Measurements from ENCODE around the gene JAZF1.

The JAZF1 gene

DNA sequence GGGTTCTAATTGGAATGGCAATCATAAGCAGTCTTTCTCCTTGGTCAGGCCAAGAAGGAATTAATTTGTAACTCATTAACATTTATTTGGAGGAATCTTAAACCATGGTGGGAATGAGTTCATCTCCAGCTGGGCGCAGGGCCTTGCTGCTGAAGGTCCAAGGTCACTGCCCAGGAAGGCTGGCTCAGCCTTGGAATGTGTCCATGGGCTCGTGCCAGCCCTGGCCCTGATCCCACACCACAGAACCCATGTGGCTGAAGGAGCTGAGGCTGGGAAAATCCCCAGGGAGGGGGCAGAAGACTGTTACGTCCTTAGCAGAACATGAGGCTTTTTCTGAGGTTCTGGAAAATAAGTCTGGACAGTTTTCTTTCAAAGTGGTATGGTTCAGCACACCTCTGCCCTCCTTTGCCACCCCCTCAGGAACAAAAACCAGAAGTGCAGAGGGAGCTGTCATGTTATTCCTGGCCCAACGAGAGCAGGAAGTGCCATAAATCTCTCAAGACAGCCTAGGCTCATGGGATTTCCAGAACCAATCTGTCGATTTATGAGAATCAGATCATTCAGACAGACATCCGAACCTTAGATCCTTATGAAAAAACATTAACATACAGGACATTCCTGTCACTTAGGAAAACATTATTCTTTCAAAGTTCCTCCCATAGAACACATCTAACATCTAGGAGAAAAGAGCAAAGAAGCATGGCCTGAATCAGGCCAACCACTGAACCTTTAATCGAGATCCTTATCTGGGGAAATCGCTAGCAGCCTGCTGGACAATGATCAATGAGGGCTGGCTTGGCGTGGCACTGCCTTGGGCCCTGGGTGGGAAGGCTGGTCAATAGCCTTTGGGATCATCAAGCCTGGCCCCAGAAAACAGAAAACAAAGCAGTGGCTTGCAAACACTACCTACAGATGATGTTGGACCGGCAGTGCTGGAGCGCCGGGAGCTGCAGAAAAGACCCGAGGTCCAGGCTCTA, 306.3 kb downstream of the JAZF1 start:
- no peak overlapping the region for H3K14ac ChIP-seq (ENCODE audit: low read length in 2 of 2)
- no peak overlapping the region for H4K8ac ChIP-seq (ENCODE audit: low read length)
- H2BK12ac ChIP-seq (ENCODE audit: low read length in 2 of 2), result peak overlapping the region in 1 of 2 experiments; percentile 27
- H3K9ac ChIP-seq (ENCODE audit: low read length), result no peak overlapping the region
- no peak overlapping the region for H3K4ac ChIP-seq (ENCODE audit: low read depth in 1 of 2, low read length in 2 of 2)
- H2AFZ ChIP-seq (ENCODE audit: low read depth, low read length), result no peak overlapping the region
- H3K79me1 ChIP-seq (replicated peaks; ENCODE audit: low read length, poor library complexity, severe bottlenecking), result peaks cover 21% of the 10 kb centered on the region
- no peak overlapping the region for H3K4me3 ChIP-seq (ENCODE audit: insufficient read depth in 1 of 2, low read depth in 1 of 2, low read length in 2 of 2)
- H2BK120ac ChIP-seq (ENCODE audit: low read depth, low read length), result no peak overlapping the region
- no peaks in the 10 kb centered on the region for H3K9me3 ChIP-seq (ENCODE audit: control insufficient read depth, low read length)
- 79% methylated on average over 12 of the region's 13 CpGs for WGBS
- H3K36me3 ChIP-seq (ENCODE audit: control insufficient read depth in 1 of 2, insufficient read depth in 2 of 2, low read depth in 1 of 2, low read length in 2 of 2), result no peaks in the 10 kb centered on the region
- peak overlapping the region in 1 of 2 experiments; percentile 56 for H3K23ac ChIP-seq (ENCODE audit: low read length in 2 of 2)
- peak overlapping the region; percentile 38 for H3K4me2 ChIP-seq (ENCODE audit: low read length, poor library complexity, severe bottlenecking)
- peak overlapping the region; percentile 96 for H2AK5ac ChIP-seq (ENCODE audit: low read length, severe bottlenecking)
- peak overlapping the region; percentile 99 for H3K27ac ChIP-seq (ENCODE audit: low read length, poor library complexity, severe bottlenecking)
- H3K18ac ChIP-seq (ENCODE audit: low read depth in 1 of 2, low read length in 2 of 2), result peak overlapping the region in 1 of 2 experiments; percentile 45
- H2BK5ac ChIP-seq (ENCODE audit: low read depth, low read length, poor library complexity, severe bottlenecking), result peak overlapping the region; percentile 76
- DNase-seq, result peak; percentile 42
- H4K91ac ChIP-seq (ENCODE audit: low read length), result no peak overlapping the region
- peaks cover 26% of the 10 kb centered on the region for H3K4me1 ChIP-seq (ENCODE audit: control insufficient read depth, insufficient read depth, low read depth, low read length)
- H3K27me3 ChIP-seq (ENCODE audit: control insufficient read depth in 1 of 2, insufficient read depth in 1 of 2, low read length in 2 of 2), result no peaks in the 10 kb centered on the region
- peak overlapping the region; percentile 60 for H2BK15ac ChIP-seq (ENCODE audit: low read depth, poor library complexity, severe bottlenecking)

GRCh38 chr7:27872356-27873275, 308.0 kb downstream of the JAZF1 start:
- Histone ChIP-seq H3K4me1 (ENCODE audit: control insufficient read depth, insufficient read depth, low read depth, low read length) (peaks cover 34% of the 10 kb centered on the region), H3K4me3 (ENCODE audit: insufficient read depth in 1 of 2, low read depth in 1 of 2, low read length in 2 of 2) (no peak overlapping the region), H2BK12ac (ENCODE audit: low read length in 2 of 2) (no peak overlapping the region), H3K27ac (ENCODE audit: low read length, poor library complexity, severe bottlenecking) (peak overlapping the region; percentile 99), H2BK5ac (ENCODE audit: low read depth, low read length, poor library complexity, severe bottlenecking) (peak overlapping the region; percentile 97), H2BK15ac (ENCODE audit: low read depth, poor library complexity, severe bottlenecking) (no peak overlapping the region), H3K27me3 (ENCODE audit: control insufficient read depth in 1 of 2, insufficient read depth in 1 of 2, low read length in 2 of 2) (no peaks in the 10 kb centered on the region), H3K79me1 (replicated peaks; ENCODE audit: low read length, poor library complexity, severe bottlenecking) (peaks cover 27% of the 10 kb centered on the region), H3K14ac (ENCODE audit: low read length in 2 of 2) (no peak overlapping the region), H3K9me3 (ENCODE audit: control insufficient read depth, low read length) (no peaks in the 10 kb centered on the region), H3K9ac (ENCODE audit: low read length) (no peak overlapping the region), H2AK5ac (ENCODE audit: low read length, severe bottlenecking) (peak overlapping the region; percentile 99), H4K8ac (ENCODE audit: low read length) (no peak overlapping the region), H3K18ac (ENCODE audit: low read depth in 1 of 2, low read length in 2 of 2) (no peak overlapping the region), H4K91ac (ENCODE audit: low read length) (no peak overlapping the region), H2AFZ (ENCODE audit: low read depth, low read length) (no peak overlapping the region), H3K4me2 (ENCODE audit: low read length, poor library complexity, severe bottlenecking) (peak overlapping the region; percentile 34), H3K4ac (ENCODE audit: low read depth in 1 of 2, low read length in 2 of 2) (no peak overlapping the region), H3K36me3 (ENCODE audit: control insufficient read depth in 1 of 2, insufficient read depth in 2 of 2, low read depth in 1 of 2, low read length in 2 of 2) (no peaks in the 10 kb centered on the region), H2BK120ac (ENCODE audit: low read depth, low read length) (no peak overlapping the region), H3K23ac (ENCODE audit: low read length in 2 of 2) (no peak overlapping the region)
- no peak for DNase-seq
- 71% methylated on average over 15 of the region's 17 CpGs for WGBS

DNA sequence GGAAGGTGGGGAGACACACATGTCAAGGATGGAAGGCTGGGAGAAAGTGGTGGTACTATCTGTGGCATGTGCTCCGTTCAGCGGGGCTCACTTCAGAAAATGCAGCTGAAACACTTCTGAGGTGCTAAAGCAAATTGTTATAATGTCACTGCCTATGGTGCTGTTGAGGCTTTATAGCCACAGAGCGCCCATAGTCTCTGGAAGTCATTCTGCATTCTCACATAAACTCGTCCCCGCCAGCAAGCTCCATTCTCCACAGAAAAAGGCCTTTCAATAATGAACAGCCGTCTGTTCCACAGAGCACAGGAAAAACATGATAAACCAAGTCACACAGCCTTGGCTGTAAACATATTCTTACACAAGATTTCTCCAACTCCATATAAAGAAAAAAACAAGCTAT, 308.7 kb downstream of the JAZF1 start:
- Histone ChIP-seq H3K27ac (ENCODE audit: low read length, poor library complexity, severe bottlenecking) (peak overlapping the region; percentile 99), H3K4me3 (ENCODE audit: insufficient read depth in 1 of 2, low read depth in 1 of 2, low read length in 2 of 2) (no peak overlapping the region), H3K9ac (ENCODE audit: low read length) (no peak overlapping the region), H3K4me1 (ENCODE audit: control insufficient read depth, insufficient read depth, low read depth, low read length) (peaks cover 35% of the 10 kb centered on the region), H3K9me3 (ENCODE audit: control insufficient read depth, low read length) (no peaks in the 10 kb centered on the region), H2BK15ac (ENCODE audit: low read depth, poor library complexity, severe bottlenecking) (no peak overlapping the region), H3K4me2 (ENCODE audit: low read length, poor library complexity, severe bottlenecking) (no peak overlapping the region), H3K23ac (ENCODE audit: low read length in 2 of 2) (no peak overlapping the region), H3K14ac (ENCODE audit: low read length in 2 of 2) (no peak overlapping the region), H2AFZ (ENCODE audit: low read depth, low read length) (no peak overlapping the region), H3K27me3 (ENCODE audit: control insufficient read depth in 1 of 2, insufficient read depth in 1 of 2, low read length in 2 of 2) (no peaks in the 10 kb centered on the region), H3K4ac (ENCODE audit: low read depth in 1 of 2, low read length in 2 of 2) (no peak overlapping the region), H3K36me3 (ENCODE audit: control insufficient read depth in 1 of 2, insufficient read depth in 2 of 2, low read depth in 1 of 2, low read length in 2 of 2) (no peaks in the 10 kb centered on the region), H2BK5ac (ENCODE audit: low read depth, low read length, poor library complexity, severe bottlenecking) (no peak overlapping the region), H3K79me1 (replicated peaks; ENCODE audit: low read length, poor library complexity, severe bottlenecking) (peaks cover 23% of the 10 kb centered on the region), H2AK5ac (ENCODE audit: low read length, severe bottlenecking) (peak overlapping the region; percentile 97), H4K91ac (ENCODE audit: low read length) (no peak overlapping the region), H2BK12ac (ENCODE audit: low read length in 2 of 2) (no peak overlapping the region), H4K8ac (ENCODE audit: low read length) (no peak overlapping the region), H2BK120ac (ENCODE audit: low read depth, low read length) (no peak overlapping the region), H3K18ac (ENCODE audit: low read depth in 1 of 2, low read length in 2 of 2) (no peak overlapping the region)
- 80% methylated on average over 6 of the region's 6 CpGs for WGBS
- no peak for DNase-seq

DNA sequence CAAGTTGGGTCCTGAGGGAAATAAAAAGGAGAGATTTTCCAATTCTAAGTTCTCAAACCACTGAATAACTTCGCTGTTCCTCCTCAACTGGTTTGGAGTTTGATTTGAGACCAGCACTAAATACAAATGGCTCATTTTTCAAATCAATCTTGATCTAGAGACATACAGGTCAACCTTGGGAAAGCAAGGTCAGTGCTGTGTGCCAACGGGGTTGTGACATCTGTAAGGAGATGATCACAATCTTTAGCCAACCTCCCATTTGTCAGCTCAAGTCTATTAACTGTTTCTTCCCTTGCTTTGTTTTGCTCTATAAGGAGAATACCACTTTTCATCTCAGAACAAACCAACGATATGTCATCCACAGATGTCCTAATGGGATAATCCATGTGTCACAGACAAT, 309.5 kb downstream of the JAZF1 start:
- Histone ChIP-seq H2BK15ac (ENCODE audit: low read depth, poor library complexity, severe bottlenecking) (no peak overlapping the region), H3K4ac (ENCODE audit: low read depth in 1 of 2, low read length in 2 of 2) (no peak overlapping the region), H3K23ac (ENCODE audit: low read length in 2 of 2) (no peak overlapping the region), H3K27ac (ENCODE audit: low read length, poor library complexity, severe bottlenecking) (no peak overlapping the region), H2AFZ (ENCODE audit: low read depth, low read length) (no peak overlapping the region), H3K9ac (ENCODE audit: low read length) (no peak overlapping the region), H2BK12ac (ENCODE audit: low read length in 2 of 2) (no peak overlapping the region), H3K18ac (ENCODE audit: low read depth in 1 of 2, low read length in 2 of 2) (no peak overlapping the region), H3K4me3 (ENCODE audit: insufficient read depth in 1 of 2, low read depth in 1 of 2, low read length in 2 of 2) (no peak overlapping the region), H2BK120ac (ENCODE audit: low read depth, low read length) (no peak overlapping the region), H3K27me3 (ENCODE audit: control insufficient read depth in 1 of 2, insufficient read depth in 1 of 2, low read length in 2 of 2) (no peaks in the 10 kb centered on the region), H4K91ac (ENCODE audit: low read length) (no peak overlapping the region), H3K4me2 (ENCODE audit: low read length, poor library complexity, severe bottlenecking) (no peak overlapping the region), H3K14ac (ENCODE audit: low read length in 2 of 2) (no peak overlapping the region), H2BK5ac (ENCODE audit: low read depth, low read length, poor library complexity, severe bottlenecking) (no peak overlapping the region), H3K36me3 (ENCODE audit: control insufficient read depth in 1 of 2, insufficient read depth in 2 of 2, low read depth in 1 of 2, low read length in 2 of 2) (no peaks in the 10 kb centered on the region), H3K9me3 (ENCODE audit: control insufficient read depth, low read length) (no peaks in the 10 kb centered on the region), H2AK5ac (ENCODE audit: low read length, severe bottlenecking) (no peak overlapping the region), H3K79me1 (replicated peaks; ENCODE audit: low read length, poor library complexity, severe bottlenecking) (peaks cover 25% of the 10 kb centered on the region), H3K4me1 (ENCODE audit: control insufficient read depth, insufficient read depth, low read depth, low read length) (peaks cover 37% of the 10 kb centered on the region), H4K8ac (ENCODE audit: low read length) (no peak overlapping the region)
- WGBS, result 92% methylated on average over 3 of the region's 3 CpGs
- no peak for DNase-seq
